GM12864 (cell line): ENCODE results near the gene NDST4.

Experiments used
- DNase-seq: peaks from one replicate; pipeline ENCODE4 v3.0.0-alpha.2; 2011; ENCODE audit warnings: low read depth
- H3K4me3 ChIP-seq: 2 replicates; pipeline ENCODE4 v1.5.1; 2011; ENCODE audit warnings: mild to moderate bottlenecking, low read depth, low read length, control low read depth
- TF ChIP-seq, protein P1 (sequence below): IDR thresholded peaks from 2 replicates; pipeline ENCODE4 v1.5.1; 2011; ENCODE audit warnings: low read depth, mild to moderate bottlenecking, moderate library complexity, low read length, control low read depth, inconsistent platforms; ENCODE audit errors: missing control alignments

NDST4 gene

DNA sequence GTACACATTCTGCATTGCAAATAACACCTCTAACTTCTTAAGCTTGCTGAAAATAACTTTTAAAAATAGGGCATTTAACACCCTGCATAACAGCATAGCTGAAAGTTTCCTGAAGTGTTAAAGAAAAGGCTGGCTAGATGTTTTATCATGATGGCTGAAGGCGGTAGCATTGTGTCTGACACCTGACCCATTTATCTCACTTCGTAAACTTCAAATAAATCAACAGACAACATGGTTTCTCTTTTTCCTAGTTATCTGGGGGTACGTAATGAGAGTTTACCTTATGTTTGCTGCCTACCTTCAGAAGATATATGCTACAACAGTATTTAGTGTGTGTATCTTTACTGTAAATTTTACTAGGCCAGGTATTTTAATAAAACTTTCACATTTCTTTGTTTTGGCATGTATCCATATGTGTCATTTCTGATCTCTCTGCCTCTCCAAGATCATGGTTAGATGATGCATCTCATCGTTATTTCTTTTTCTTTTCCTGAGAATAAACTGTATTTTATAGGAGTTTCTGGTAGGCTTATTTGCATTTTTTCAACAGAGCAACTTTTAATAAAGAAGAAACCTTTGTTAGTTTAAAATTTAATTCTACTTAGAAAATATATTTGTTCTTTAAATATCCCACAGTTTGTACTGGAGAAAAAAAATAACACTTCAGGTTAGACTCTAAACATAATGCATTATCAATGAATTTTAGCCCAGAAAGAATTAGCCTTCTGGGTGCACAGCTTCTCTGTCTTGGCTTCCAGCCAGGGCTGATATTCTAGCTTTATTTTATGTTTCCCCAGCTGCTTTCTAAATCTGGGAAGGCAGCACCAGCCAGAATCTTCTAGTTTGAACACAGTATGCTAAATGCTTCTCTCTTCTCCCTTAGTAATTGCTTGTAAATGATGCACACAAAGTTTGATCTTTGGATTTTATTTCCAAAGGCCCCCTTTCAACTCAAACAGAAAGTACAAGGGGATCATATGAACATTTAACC lies 2.9 kb downstream of the NDST4 start:
- H3K4me3 ChIP-seq = no peak overlapping the region
- DNase-seq = no peak

DNA sequence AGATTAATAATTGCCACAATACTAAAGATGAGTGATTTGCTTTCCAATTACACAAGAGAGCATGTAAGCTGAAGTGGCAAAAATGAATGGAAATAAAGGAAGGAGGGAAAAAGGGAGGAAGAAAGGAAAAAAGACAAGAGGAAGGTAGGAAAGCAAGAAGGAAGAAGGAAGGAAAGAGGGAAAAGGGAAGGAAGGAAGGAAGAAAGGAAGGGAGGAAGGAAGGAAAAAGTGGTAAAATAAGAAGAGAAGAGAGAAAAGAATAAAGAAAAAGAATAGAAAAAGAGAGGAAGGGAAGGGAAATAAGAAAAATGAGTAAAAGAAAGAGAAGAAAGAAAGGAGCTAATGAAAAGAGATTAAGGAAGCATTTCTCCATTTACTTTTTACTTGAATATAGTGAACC lies 4.6 kb downstream of the NDST4 start:
- TF ChIP-seq, protein P1, sequence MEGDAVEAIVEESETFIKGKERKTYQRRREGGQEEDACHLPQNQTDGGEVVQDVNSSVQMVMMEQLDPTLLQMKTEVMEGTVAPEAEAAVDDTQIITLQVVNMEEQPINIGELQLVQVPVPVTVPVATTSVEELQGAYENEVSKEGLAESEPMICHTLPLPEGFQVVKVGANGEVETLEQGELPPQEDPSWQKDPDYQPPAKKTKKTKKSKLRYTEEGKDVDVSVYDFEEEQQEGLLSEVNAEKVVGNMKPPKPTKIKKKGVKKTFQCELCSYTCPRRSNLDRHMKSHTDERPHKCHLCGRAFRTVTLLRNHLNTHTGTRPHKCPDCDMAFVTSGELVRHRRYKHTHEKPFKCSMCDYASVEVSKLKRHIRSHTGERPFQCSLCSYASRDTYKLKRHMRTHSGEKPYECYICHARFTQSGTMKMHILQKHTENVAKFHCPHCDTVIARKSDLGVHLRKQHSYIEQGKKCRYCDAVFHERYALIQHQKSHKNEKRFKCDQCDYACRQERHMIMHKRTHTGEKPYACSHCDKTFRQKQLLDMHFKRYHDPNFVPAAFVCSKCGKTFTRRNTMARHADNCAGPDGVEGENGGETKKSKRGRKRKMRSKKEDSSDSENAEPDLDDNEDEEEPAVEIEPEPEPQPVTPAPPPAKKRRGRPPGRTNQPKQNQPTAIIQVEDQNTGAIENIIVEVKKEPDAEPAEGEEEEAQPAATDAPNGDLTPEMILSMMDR = no peak
- no peak overlapping the region for H3K4me3 ChIP-seq
- no peak for DNase-seq

More for the DNA sequence above, 2.9 kb downstream of the NDST4 start:
- TF ChIP-seq, protein P1 = no peak

DNA sequence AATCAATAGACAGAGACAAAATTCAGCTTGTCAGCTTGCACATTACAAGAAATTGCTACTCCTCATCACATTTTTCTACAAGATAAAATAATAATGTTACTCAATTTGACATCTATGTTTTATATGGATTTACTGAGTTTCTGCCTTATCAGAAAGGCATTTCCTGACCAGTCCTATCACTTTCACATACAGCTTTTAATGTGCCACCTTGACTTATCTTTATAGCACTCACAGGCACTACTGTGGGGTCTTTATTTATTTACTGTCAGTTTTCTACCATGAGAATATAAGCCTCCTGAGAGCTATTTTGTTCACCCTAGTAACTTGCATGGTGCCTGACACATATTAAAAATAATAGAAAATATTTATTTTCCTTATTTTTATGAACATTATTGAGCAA lies 6.0 kb downstream of the NDST4 start:
- TF ChIP-seq, protein P1 = no peak
- DNase-seq = no peak
- no peak overlapping the region for H3K4me3 ChIP-seq

DNA sequence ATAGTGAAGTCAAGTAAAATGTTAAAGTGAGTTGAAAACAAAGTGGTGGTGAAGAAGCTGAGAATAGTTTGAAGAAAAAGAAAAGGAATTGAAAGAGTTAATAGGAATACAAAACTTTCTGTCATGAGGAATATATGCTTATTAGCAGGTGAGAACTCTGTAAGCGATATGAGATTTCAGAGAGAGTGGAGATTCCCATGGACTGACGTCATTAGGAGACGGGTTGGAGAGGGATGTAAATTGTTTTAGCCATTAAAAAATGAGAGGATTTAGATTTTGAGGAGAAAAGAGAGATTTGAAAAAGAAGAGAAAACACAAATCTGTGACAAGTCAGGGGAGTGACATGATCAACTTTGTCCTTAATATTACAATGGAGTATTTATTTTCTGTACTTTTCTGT lies 11.7 kb downstream of the NDST4 start:
- no peak for DNase-seq
- no peak overlapping the region for H3K4me3 ChIP-seq
- TF ChIP-seq, protein P1 = no peak

DNA sequence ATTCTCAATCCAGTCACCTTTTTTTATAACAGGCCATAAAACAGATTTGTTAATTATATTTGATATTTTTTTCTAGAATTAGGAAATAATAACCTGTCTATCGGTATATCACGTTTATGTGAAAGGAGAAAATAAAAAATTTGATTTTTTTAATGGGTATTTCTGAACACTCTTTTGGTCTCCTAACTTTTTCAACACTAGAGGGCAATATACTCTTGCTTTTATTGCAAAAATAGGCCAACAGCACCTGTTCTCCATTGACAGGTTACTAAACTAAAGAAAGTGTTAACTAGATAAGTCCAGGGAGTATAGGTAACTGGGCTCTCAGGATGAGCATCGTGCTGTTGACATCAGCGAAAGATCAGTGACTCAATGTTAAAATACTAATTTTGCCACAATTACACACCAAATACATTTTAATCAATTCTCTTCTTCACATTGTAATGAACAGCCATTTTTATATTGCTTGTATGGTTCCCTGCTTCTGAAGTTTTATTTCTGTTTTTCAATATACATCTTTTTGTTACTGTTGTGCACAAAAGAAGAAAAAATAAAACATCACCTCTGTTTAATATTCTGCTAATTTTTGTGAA lies 22.8 kb downstream of the NDST4 start:
- no peak overlapping the region for H3K4me3 ChIP-seq
- TF ChIP-seq, protein P1 = peak; percentile 37
- DNase-seq = no peak

DNA sequence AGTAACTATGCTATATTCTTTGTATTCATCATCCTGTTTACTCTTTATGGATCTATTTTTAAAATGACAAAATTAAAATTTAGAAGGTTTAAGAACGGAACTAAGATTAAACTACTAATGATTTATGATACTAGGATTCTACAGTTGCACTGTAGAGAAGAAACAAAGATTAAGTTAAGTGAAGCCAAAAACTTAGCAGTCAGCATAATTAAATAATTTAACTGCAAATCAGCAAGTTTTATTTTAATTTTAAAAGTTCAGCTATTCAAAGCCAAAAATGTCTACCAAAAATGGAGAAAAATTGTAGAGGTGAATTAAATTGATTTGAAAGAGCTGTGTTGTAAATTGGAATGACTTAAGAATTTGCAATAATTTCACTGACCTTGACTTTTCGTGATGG lies 30.8 kb downstream of the NDST4 start:
- TF ChIP-seq, protein P1 = no peak
- H3K4me3 ChIP-seq = no peak overlapping the region
- no peak for DNase-seq
